Measurements from ENCODE around the gene UBASH3A.

GRCh38 chr21:42403611-42404231 lies at the start of gene UBASH3A:
- TF ChIP-seq SUZ12 (IDR thresholded peaks at IDR 0.05; ENCODE audit: extremely low read depth, insufficient read depth, insufficient read length) (no peak), ZNF274 (IDR thresholded peaks at IDR 0.05; ENCODE audit: low read depth, low read length) (no peak), YY1 (IDR thresholded peaks at IDR 0.05; ENCODE audit: insufficient read depth, insufficient read length) (no peak)
